Loucy (cell line): ENCODE measurements around the gene BCL11B.

Experiments used
- EZH2phosphoT487 ChIP-seq: fragments of 200-600 bp; IDR thresholded peaks from 2 replicates; pipeline ENCODE4 v1.6.1; 2018; ENCODE audit warnings: antibody characterized with exemption, mild to moderate bottlenecking, moderate library complexity, borderline replicate concordance
- TF ChIP-seq, protein P1 (sequence below): fragments of 200-600 bp; sonication (generic); conservative IDR thresholded peaks from 2 replicates; pipeline ENCODE4 v1.5.1; 2014; ENCODE audit warnings: mild to moderate bottlenecking, antibody characterized with exemption, low read length

DNA sequence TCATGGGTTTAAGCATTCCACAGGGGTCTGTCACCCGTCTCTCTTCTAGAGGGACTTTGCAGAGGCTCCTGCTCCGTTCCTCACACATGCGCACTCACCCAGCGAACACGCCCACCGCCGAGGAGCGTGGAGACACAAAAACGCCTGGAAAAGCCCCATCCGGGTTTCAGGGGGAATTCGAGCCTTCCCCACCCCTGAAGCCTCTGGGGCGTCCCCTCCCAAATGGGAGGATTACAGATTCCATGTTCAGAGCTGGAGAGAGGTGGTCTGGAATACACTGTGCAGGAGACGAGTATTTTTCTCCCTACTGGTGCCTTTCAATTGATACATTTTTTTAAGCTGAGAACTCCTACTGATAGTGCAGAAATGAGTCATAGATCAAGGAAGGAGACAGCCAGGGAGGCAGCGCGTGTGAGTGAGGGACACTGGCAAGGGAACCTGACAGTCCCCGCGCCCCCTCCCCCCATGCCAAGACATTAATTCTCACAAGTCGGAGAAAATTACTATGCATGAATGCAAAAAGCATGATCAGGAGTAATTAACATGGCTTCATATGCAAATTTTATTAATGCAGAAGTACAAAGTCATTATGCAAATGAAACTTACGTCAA, 36.9 kb downstream of the BCL11B start:
- TF ChIP-seq, protein P1, sequence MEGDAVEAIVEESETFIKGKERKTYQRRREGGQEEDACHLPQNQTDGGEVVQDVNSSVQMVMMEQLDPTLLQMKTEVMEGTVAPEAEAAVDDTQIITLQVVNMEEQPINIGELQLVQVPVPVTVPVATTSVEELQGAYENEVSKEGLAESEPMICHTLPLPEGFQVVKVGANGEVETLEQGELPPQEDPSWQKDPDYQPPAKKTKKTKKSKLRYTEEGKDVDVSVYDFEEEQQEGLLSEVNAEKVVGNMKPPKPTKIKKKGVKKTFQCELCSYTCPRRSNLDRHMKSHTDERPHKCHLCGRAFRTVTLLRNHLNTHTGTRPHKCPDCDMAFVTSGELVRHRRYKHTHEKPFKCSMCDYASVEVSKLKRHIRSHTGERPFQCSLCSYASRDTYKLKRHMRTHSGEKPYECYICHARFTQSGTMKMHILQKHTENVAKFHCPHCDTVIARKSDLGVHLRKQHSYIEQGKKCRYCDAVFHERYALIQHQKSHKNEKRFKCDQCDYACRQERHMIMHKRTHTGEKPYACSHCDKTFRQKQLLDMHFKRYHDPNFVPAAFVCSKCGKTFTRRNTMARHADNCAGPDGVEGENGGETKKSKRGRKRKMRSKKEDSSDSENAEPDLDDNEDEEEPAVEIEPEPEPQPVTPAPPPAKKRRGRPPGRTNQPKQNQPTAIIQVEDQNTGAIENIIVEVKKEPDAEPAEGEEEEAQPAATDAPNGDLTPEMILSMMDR, result no peak
- no peak for TF ChIP-seq EZH2phosphoT487
